Testis (tissue), 2 donors: ENCODE measurements around the gene IRF1.

ENCODE experiments used
- CTCF ChIP-seq, 3 experiments: fragments of 450-650 bp in 2 of 3; fragments of 200-600 bp in 1 of 3; sonication (generic) in 1 of 3; IDR thresholded peaks; one replicate each; pipeline ENCODE4 v1.5.1; 2016 to 2019; ENCODE audit warnings: antibody characterized with exemption in 3 of 3, mild to moderate bottlenecking in 2 of 3, moderate library complexity in 1 of 3
- POLR2A ChIP-seq: fragments of 450-650 bp; IDR thresholded peaks from one replicate; pipeline ENCODE4 v1.6.1; 2017; ENCODE audit warnings: antibody characterized with exemption, mild to moderate bottlenecking, moderate library complexity

- TF ChIP-seq CTCF (IDR thresholded peaks at IDR 0.05) (no peak), POLR2A (no peak)
Observed at GRCh38 chr5:132498152-132498551, 7.6 kb upstream of the IRF1 start.
